Neuronal stem cell (in vitro differentiated cells): Measurements from ENCODE around the gene GRM1.
A peak's percentile ranks its signal among the peaks of the same experiment; 100 is the strongest.

Experiments
- DNase-seq: peaks from one replicate; pipeline ENCODE4 v3.0.0-alpha.2; 2013; ENCODE audit warnings: low spot score
- H2AFZ ChIP-seq: one replicate; pipeline ENCODE4 v1.6.1; 2013; ENCODE audit warnings: mild to moderate bottlenecking, low read length, inconsistent platforms
- H2AK5ac ChIP-seq: 2 replicates; pipeline ENCODE4 v1.6.1; 2013; ENCODE audit warnings: low read depth, mild to moderate bottlenecking, inconsistent platforms, low read length, moderate library complexity, mixed read lengths
- H2BK120ac ChIP-seq: 2 replicates; pipeline ENCODE4 v1.6.1; 2013; ENCODE audit warnings: low read depth, mild to moderate bottlenecking, inconsistent platforms, low read length, moderate library complexity, mixed read lengths
- H2BK12ac ChIP-seq: one replicate; pipeline ENCODE4 v1.6.1; 2013; ENCODE audit warnings: low read length, inconsistent platforms
- H2BK15ac ChIP-seq: 2 replicates; pipeline ENCODE4 v1.6.1; 2013; ENCODE audit warnings: mild to moderate bottlenecking, low read length, inconsistent platforms, mixed read lengths
- H2BK5ac ChIP-seq: one replicate; pipeline ENCODE4 v1.6.1; 2013; ENCODE audit warnings: inconsistent platforms, mild to moderate bottlenecking, low read length, moderate library complexity
- H3K14ac ChIP-seq: one replicate; pipeline ENCODE4 v1.6.1; 2013; ENCODE audit warnings: low read length, inconsistent platforms
- H3K18ac ChIP-seq: 2 replicates; pipeline ENCODE4 v1.6.1; 2013; ENCODE audit warnings: low read length, inconsistent platforms
- H3K23ac ChIP-seq: 2 replicates; pipeline ENCODE4 v1.6.1; 2013; ENCODE audit warnings: low read depth, mild to moderate bottlenecking, mixed read lengths, low read length, inconsistent platforms; ENCODE audit not compliant: poor library complexity
- H3K27ac ChIP-seq: replicated peaks from 3 replicates; pipeline ENCODE4 v1.5.1; 2013; ENCODE audit warnings: low read length, inconsistent platforms
- H3K27me3 ChIP-seq, 3 experiments: 2 replicates each; pipeline ENCODE4 v1.6.1; 2013; ENCODE audit warnings: low read length in 3 of 3, mild to moderate bottlenecking in 2 of 3, inconsistent platforms in 1 of 3, low read depth in 1 of 3, mixed read lengths in 1 of 3, moderate library complexity in 1 of 3; ENCODE audit not compliant: control insufficient read depth in 3 of 3, insufficient read depth in 3 of 3
- H3K36me3 ChIP-seq, 2 donors: replicated peaks in 1 of 2; 2 replicates each; pipeline ENCODE4 v1.6.1; 2013; ENCODE audit warnings: low read length in 2 of 2; ENCODE audit not compliant: control insufficient read depth in 2 of 2, insufficient read depth in 2 of 2
- H3K4ac ChIP-seq: 2 replicates; pipeline ENCODE4 v1.6.1; 2013; ENCODE audit warnings: inconsistent platforms, mild to moderate bottlenecking, low read length, moderate library complexity
- H3K4me1 ChIP-seq, 2 donors: 1 replicate in 1 of 2; 2 replicates in 1 of 2; pipeline ENCODE4 v1.6.1; 2013; ENCODE audit warnings: low read length in 2 of 2, low read depth in 1 of 2; ENCODE audit not compliant: control insufficient read depth in 2 of 2, insufficient read depth in 1 of 2
- H3K4me2 ChIP-seq: one replicate; pipeline ENCODE4 v1.6.1; 2013; ENCODE audit warnings: mild to moderate bottlenecking, low read length, inconsistent platforms; ENCODE audit not compliant: insufficient read depth, poor library complexity, severe bottlenecking
- H3K4me3 ChIP-seq, 2 donors: 2 replicates each; pipeline ENCODE4 v1.5.1; 2013; ENCODE audit warnings: low read length in 2 of 2, mild to moderate bottlenecking in 2 of 2, inconsistent platforms in 1 of 2, moderate library complexity in 1 of 2
- H3K79me1 ChIP-seq: one replicate; pipeline ENCODE4 v1.6.1; 2013; ENCODE audit warnings: low read depth, mild to moderate bottlenecking, inconsistent platforms, low read length, moderate library complexity
- H3K9ac ChIP-seq: one replicate; pipeline ENCODE4 v1.6.1; 2013; ENCODE audit warnings: mild to moderate bottlenecking, low read depth, low read length, inconsistent platforms; ENCODE audit not compliant: poor library complexity
- H3K9me3 ChIP-seq, 2 donors: replicated peaks in 1 of 2; 2 replicates each; pipeline versions ENCODE3 to v1.6.1; 2013; ENCODE audit warnings: low read length in 2 of 2, mild to moderate bottlenecking in 2 of 2, inconsistent platforms in 1 of 2, low read depth in 1 of 2, mixed read lengths in 1 of 2, moderate library complexity in 1 of 2; ENCODE audit not compliant: control insufficient read depth in 2 of 2, insufficient read depth in 1 of 2
- H4K8ac ChIP-seq: one replicate; pipeline ENCODE4 v1.6.1; 2013; ENCODE audit warnings: low read depth, mild to moderate bottlenecking, inconsistent platforms, low read length, moderate library complexity
- H4K91ac ChIP-seq: one replicate; pipeline ENCODE4 v1.6.1; 2013; ENCODE audit warnings: low read length, low read depth, mild to moderate bottlenecking, inconsistent platforms; ENCODE audit not compliant: poor library complexity
- WGBS, 2 donors: extraction: QIAGEN DNeasy Blood & Tissue Kit; methylation state at CpG; one replicate each; pipeline ENCODE4 v1.1.7; 2013; ENCODE audit warnings: missing lambda C conversion rate in 2 of 2, mixed read lengths in 1 of 2; ENCODE audit not compliant: insufficient read length in 2 of 2, insufficient replicate concordance in 1 of 2; ENCODE audit errors: extremely low coverage in 2 of 2; 5-methylcytosine and 5-hydroxymethylcytosine counted together

The GRM1 gene

GRCh38 chr6:146397638-146398037 lies 368.8 kb downstream of the GRM1 start:
- no peak overlapping the region for H3K4ac ChIP-seq
- WGBS, 2 donors = no CpG with 5 or more reads among the region's 1 CpG
- no peak overlapping the region for H2AFZ ChIP-seq
- H2BK15ac ChIP-seq = no peak overlapping the region
- no peak overlapping the region for H3K4me3 ChIP-seq
- H3K79me1 ChIP-seq = no peaks in the 10 kb centered on the region
- no peak overlapping the region for H4K91ac ChIP-seq
- H2AK5ac ChIP-seq = no peak overlapping the region
- no peaks in the 10 kb centered on the region for H3K36me3 ChIP-seq
- H3K27me3 ChIP-seq = no peaks in the 10 kb centered on the region
- H2BK12ac ChIP-seq = no peak overlapping the region
- H3K14ac ChIP-seq = no peak overlapping the region
- no peak overlapping the region for H3K4me2 ChIP-seq
- no peak overlapping the region for H3K23ac ChIP-seq
- H3K4me1 ChIP-seq = no peaks in the 10 kb centered on the region
- H3K27ac ChIP-seq = no peak overlapping the region
- no peak overlapping the region for H2BK120ac ChIP-seq
- H3K18ac ChIP-seq = no peak overlapping the region
- H4K8ac ChIP-seq = no peak overlapping the region
- no peaks in the 10 kb centered on the region for H3K9me3 ChIP-seq
- H2BK5ac ChIP-seq = no peak overlapping the region
- no peak for DNase-seq
- H3K9ac ChIP-seq = no peak overlapping the region

- H3K9ac ChIP-seq = no peak overlapping the region
- no peak overlapping the region for H3K18ac ChIP-seq
- no peak overlapping the region for H3K23ac ChIP-seq
- H3K14ac ChIP-seq = no peak overlapping the region
- H2AK5ac ChIP-seq = no peak overlapping the region
- no peak overlapping the region for H3K4me3 ChIP-seq
- no peaks in the 10 kb centered on the region for H3K36me3 ChIP-seq
- H3K4me2 ChIP-seq = no peak overlapping the region
- H3K4ac ChIP-seq = no peak overlapping the region
- no peaks in the 10 kb centered on the region for H3K9me3 ChIP-seq
- no peaks in the 10 kb centered on the region for H3K27me3 ChIP-seq
- H3K27ac ChIP-seq = no peak overlapping the region
- no peaks in the 10 kb centered on the region for H3K79me1 ChIP-seq
- no peak overlapping the region for H2AFZ ChIP-seq
- no peaks in the 10 kb centered on the region for H3K4me1 ChIP-seq
- H4K91ac ChIP-seq = no peak overlapping the region
- no peak overlapping the region for H2BK12ac ChIP-seq
- no peak overlapping the region for H4K8ac ChIP-seq
- H2BK5ac ChIP-seq = no peak overlapping the region
- no CpG with 5 or more reads among the region's 3 CpGs for WGBS, 2 donors
- no peak overlapping the region for H2BK15ac ChIP-seq
- H2BK120ac ChIP-seq = no peak overlapping the region
- DNase-seq = no peak
Observed at GRCh38 chr6:146402476-146402875, 373.6 kb downstream of the GRM1 start.

GRCh38 chr6:146408583-146408982 lies 379.7 kb downstream of the GRM1 start:
- no peak overlapping the region for H3K4ac ChIP-seq
- no peaks in the 10 kb centered on the region for H3K79me1 ChIP-seq
- H3K9me3 ChIP-seq = peaks cover 0 to 2% of the 10 kb centered on the region in 2 donors
- H3K4me1 ChIP-seq = no peaks in the 10 kb centered on the region
- no peak overlapping the region for H3K23ac ChIP-seq
- H4K91ac ChIP-seq = no peak overlapping the region
- H2BK5ac ChIP-seq = no peak overlapping the region
- no peak overlapping the region for H2AK5ac ChIP-seq
- H3K27me3 ChIP-seq = no peaks in the 10 kb centered on the region
- no peak overlapping the region for H2BK12ac ChIP-seq
- no peak overlapping the region for H4K8ac ChIP-seq
- H2BK120ac ChIP-seq = no peak overlapping the region
- no peak overlapping the region for H3K14ac ChIP-seq
- no peak for DNase-seq
- no peak overlapping the region for H3K4me3 ChIP-seq
- WGBS, 2 donors = no CpG with 5 or more reads among the region's 5 CpGs
- no peak overlapping the region for H3K27ac ChIP-seq
- no peak overlapping the region for H2AFZ ChIP-seq
- H2BK15ac ChIP-seq = no peak overlapping the region
- no peaks in the 10 kb centered on the region for H3K36me3 ChIP-seq
- H3K18ac ChIP-seq = no peak overlapping the region
- H3K9ac ChIP-seq = no peak overlapping the region
- no peak overlapping the region for H3K4me2 ChIP-seq

- H3K79me1 ChIP-seq = no peaks in the 10 kb centered on the region
- H3K4me1 ChIP-seq = no peaks in the 10 kb centered on the region
- H2BK120ac ChIP-seq = no peak overlapping the region
- no peak overlapping the region for H3K14ac ChIP-seq
- no peak overlapping the region for H3K4me3 ChIP-seq
- DNase-seq = no peak
- no peak overlapping the region for H3K4ac ChIP-seq
- no peak overlapping the region for H3K4me2 ChIP-seq
- H3K23ac ChIP-seq = no peak overlapping the region
- no peak overlapping the region for H3K9ac ChIP-seq
- H4K8ac ChIP-seq = no peak overlapping the region
- H2BK15ac ChIP-seq = no peak overlapping the region
- H3K27ac ChIP-seq = no peak overlapping the region
- peaks cover 0 to 2% of the 10 kb centered on the region in 2 donors for H3K9me3 ChIP-seq
- no CpG with 5 or more reads among the region's 2 CpGs for WGBS, 2 donors
- no peaks in the 10 kb centered on the region for H3K36me3 ChIP-seq
- no peak overlapping the region for H3K18ac ChIP-seq
- H2AFZ ChIP-seq = peak overlapping the region; percentile 7
- no peak overlapping the region for H2BK5ac ChIP-seq
- no peak overlapping the region for H2AK5ac ChIP-seq
- H3K27me3 ChIP-seq = no peaks in the 10 kb centered on the region
- no peak overlapping the region for H4K91ac ChIP-seq
- no peak overlapping the region for H2BK12ac ChIP-seq
Observed at GRCh38 chr6:146410851-146411595, 382.2 kb downstream of the GRM1 start.
